SK-N-MC (cell line): ENCODE data around the gene RASSF8.

Experiments used
- DNase-seq: peaks from one replicate; pipeline ENCODE4 v3.0.0-alpha.2; 2011; ENCODE audit warnings: low read depth, low spot score
- H3K27ac ChIP-seq: fragments of 200-600 bp; sonication (generic); 2 replicates; pipeline ENCODE4 v1.5.1; 2016; ENCODE audit warnings: mixed run types
- H3K36me3 ChIP-seq: fragments of 200-600 bp; sonication (generic); 2 replicates; pipeline ENCODE4 v1.6.1; 2017; ENCODE audit warnings: antibody characterized with exemption, low read length, mixed read lengths; ENCODE audit not compliant: insufficient read depth
- H3K4me3 ChIP-seq: fragments of 200-600 bp; sonication (generic); 2 replicates; pipeline ENCODE4 v1.5.1; 2016
- H3K9ac ChIP-seq: fragments of 200-600 bp; sonication (generic); 2 replicates; pipeline ENCODE4 v1.8.0; 2017; ENCODE audit warnings: mixed run types, mixed read lengths; ENCODE audit not compliant: insufficient read length
- H3K9me3 ChIP-seq: fragments of 200-600 bp; sonication (generic); 2 replicates; pipeline ENCODE4 v1.6.1; 2017; ENCODE audit warnings: low read depth, mild to moderate bottlenecking, antibody characterized with exemption, low read length, moderate library complexity, mixed read lengths
- EZH2 ChIP-seq: fragments of 200-600 bp; sonication (generic); IDR thresholded peaks from one replicate; pipeline ENCODE4 v1.6.1; 2017; ENCODE audit warnings: antibody characterized with exemption
- FOXP2 ChIP-seq: optimal IDR thresholded peaks from 2 replicates; pipeline ENCODE3; 2011; ENCODE audit warnings: mild to moderate bottlenecking, moderate library complexity; ENCODE audit not compliant: insufficient read depth; ENCODE audit errors: extremely low read length, control extremely low read depth
- POLR2AphosphoS5 ChIP-seq: IDR thresholded peaks from 2 replicates; pipeline ENCODE4 v1.6.1; 2012; ENCODE audit warnings: mild to moderate bottlenecking, low read depth, low read length, borderline replicate concordance

Gene RASSF8

GRCh38 chr12:26086936-26087335, 128.5 kb downstream of the RASSF8 start:
- Histone ChIP-seq H3K9ac (no peak overlapping the region), H3K27ac (no peak overlapping the region), H3K4me3 (no peak overlapping the region), H3K36me3 (no peaks in the 10 kb centered on the region), H3K9me3 (no peaks in the 10 kb centered on the region)
- TF ChIP-seq POLR2AphosphoS5: no peak
- TF ChIP-seq FOXP2: no peak
- TF ChIP-seq EZH2: no peak
- DNase-seq: no peak

GRCh38 chr12:26088998-26089397, 130.5 kb downstream of the RASSF8 start:
- Histone ChIP-seq H3K27ac (no peak overlapping the region), H3K4me3 (no peak overlapping the region), H3K9me3 (no peaks in the 10 kb centered on the region), H3K36me3 (no peaks in the 10 kb centered on the region), H3K9ac (no peak overlapping the region)
- TF ChIP-seq EZH2 (no peak), POLR2AphosphoS5 (no peak), FOXP2 (no peak)
- no peak for DNase-seq

- no peak for DNase-seq
- no peak overlapping the region for H3K27ac ChIP-seq
- H3K9ac ChIP-seq: no peak overlapping the region
- H3K36me3 ChIP-seq: no peaks in the 10 kb centered on the region
- H3K4me3 ChIP-seq: no peak overlapping the region
- no peaks in the 10 kb centered on the region for H3K9me3 ChIP-seq
- TF ChIP-seq FOXP2 (no peak), POLR2AphosphoS5 (no peak), EZH2 (no peak)
Measured at GRCh38 chr12:26090836-26091510, 132.5 kb downstream of the RASSF8 start.

- Histone ChIP-seq H3K27ac (no peak overlapping the region), H3K9ac (no peak overlapping the region), H3K4me3 (no peak overlapping the region), H3K36me3 (no peaks in the 10 kb centered on the region), H3K9me3 (no peaks in the 10 kb centered on the region)
- DNase-seq: no peak
- TF ChIP-seq EZH2: no peak
- no peak for TF ChIP-seq FOXP2
- TF ChIP-seq POLR2AphosphoS5: no peak
Measured at GRCh38 chr12:26091822-26092221, 133.3 kb downstream of the RASSF8 start.

GRCh38 chr12:26092346-26093105, 134.0 kb downstream of the RASSF8 start:
- no peak overlapping the region for H3K4me3 ChIP-seq
- H3K27ac ChIP-seq: no peak overlapping the region
- DNase-seq: no peak
- H3K9ac ChIP-seq: no peak overlapping the region
- H3K9me3 ChIP-seq: no peaks in the 10 kb centered on the region
- TF ChIP-seq EZH2 (no peak), POLR2AphosphoS5 (no peak), FOXP2 (no peak)
- H3K36me3 ChIP-seq: no peaks in the 10 kb centered on the region

GRCh38 chr12:26095186-26095585, 136.7 kb downstream of the RASSF8 start:
- no peak for DNase-seq
- Histone ChIP-seq H3K9ac (no peak overlapping the region), H3K36me3 (no peaks in the 10 kb centered on the region), H3K27ac (no peak overlapping the region), H3K4me3 (no peak overlapping the region), H3K9me3 (no peaks in the 10 kb centered on the region)
- no peak for TF ChIP-seq EZH2

GRCh38 chr12:26096036-26096435, 137.6 kb downstream of the RASSF8 start:
- no peaks in the 10 kb centered on the region for H3K9me3 ChIP-seq
- TF ChIP-seq POLR2AphosphoS5 (no peak), EZH2 (no peak), FOXP2 (no peak)
- H3K4me3 ChIP-seq: no peak overlapping the region
- H3K9ac ChIP-seq: no peak overlapping the region
- no peak for DNase-seq
- no peak overlapping the region for H3K27ac ChIP-seq
- H3K36me3 ChIP-seq: no peaks in the 10 kb centered on the region

- no peaks in the 10 kb centered on the region for H3K36me3 ChIP-seq
- H3K4me3 ChIP-seq: peak overlapping the region; percentile 36; the same call in 1 of the 2 replicates
- H3K9me3 ChIP-seq: no peaks in the 10 kb centered on the region
- TF ChIP-seq FOXP2: no peak
- TF ChIP-seq POLR2AphosphoS5: no peak
- TF ChIP-seq EZH2: no peak
- H3K27ac ChIP-seq: no peak overlapping the region
- H3K9ac ChIP-seq: no peak overlapping the region
- peak; percentile 50 for DNase-seq
Measured at GRCh38 chr12:26097046-26097878, 138.8 kb downstream of the RASSF8 start.
